HG02840 (cell line): ENCODE measurements around the gene RALGAPA2.

ENCODE experiments used
- ATAC-seq: cut with Tn5 transposase; IDR thresholded peaks from one replicate; pipeline ENCODE4 v1.9.1; 2021; ENCODE audit warnings: mild to moderate bottlenecking, moderate library complexity, moderate number of reproducible peaks; ENCODE audit not compliant: unreplicated experiment, low FRiP score

Gene RALGAPA2

GRCh38 chr20:20729563-20729962 lies 17.1 kb upstream of the RALGAPA2 start:
- no peak for ATAC-seq

GRCh38 chr20:20721489-20721888 lies 9.0 kb upstream of the RALGAPA2 start:
- no peak for ATAC-seq

GRCh38 chr20:20720158-20720557 lies 7.7 kb upstream of the RALGAPA2 start:
- no peak for ATAC-seq

- ATAC-seq, result no peak
Measured at GRCh38 chr20:20719411-20719810, 7.0 kb upstream of the RALGAPA2 start.

- no peak for ATAC-seq
Measured at GRCh38 chr20:20713244-20713765, 861 bp upstream of the RALGAPA2 start.

- no peak for ATAC-seq
Measured at GRCh38 chr20:20712004-20712473, 405 bp downstream of the RALGAPA2 start.

GRCh38 chr20:20711413-20711812 lies 1.0 kb downstream of the RALGAPA2 start:
- no peak for ATAC-seq

- no peak for ATAC-seq
Measured at GRCh38 chr20:20710443-20711315, 1.8 kb downstream of the RALGAPA2 start.

- no peak for ATAC-seq
Measured at GRCh38 chr20:20709887-20710286, 2.6 kb downstream of the RALGAPA2 start.

GRCh38 chr20:20706285-20706684 lies 6.2 kb downstream of the RALGAPA2 start:
- no peak for ATAC-seq

- ATAC-seq, result no peak
Measured at GRCh38 chr20:20702330-20703245, 9.9 kb downstream of the RALGAPA2 start.

GRCh38 chr20:20699917-20700316 lies 12.5 kb downstream of the RALGAPA2 start:
- no peak for ATAC-seq

- ATAC-seq, result no peak
Measured at GRCh38 chr20:20699144-20699543, 13.3 kb downstream of the RALGAPA2 start.

GRCh38 chr20:20697325-20697845 lies 15.1 kb downstream of the RALGAPA2 start:
- no peak for ATAC-seq

GRCh38 chr20:20695250-20695816 lies 17.1 kb downstream of the RALGAPA2 start:
- ATAC-seq, result no peak

GRCh38 chr20:20694591-20694990 lies 17.9 kb downstream of the RALGAPA2 start:
- no peak for ATAC-seq

- no peak for ATAC-seq
Measured at GRCh38 chr20:20692587-20692986, 19.9 kb downstream of the RALGAPA2 start.

- no peak for ATAC-seq
Measured at GRCh38 chr20:20691477-20692235, 20.8 kb downstream of the RALGAPA2 start.

- ATAC-seq, result no peak
Measured at GRCh38 chr20:20690676-20691476, 21.6 kb downstream of the RALGAPA2 start.
